Hepatocyte (in vitro differentiated cells): ENCODE measurements around the gene TEAD1. TPM values are rescaled to one million over a fixed set of nuclear protein-coding genes. Genes with fewer than 3 reads are reported as not detected.

ENCODE experiments used
- DNase-seq: peaks from one replicate; pipeline ENCODE4 v3.0.0-alpha.2; 2016; ENCODE audit warnings: low spot score
- H2AFZ ChIP-seq: fragments of 200-600 bp; sonication (generic); 2 replicates; pipeline ENCODE4 v1.6.0; 2016; ENCODE audit warnings: antibody characterized with exemption, mild to moderate bottlenecking
- H3K27ac ChIP-seq: fragments of 200-600 bp; sonication (generic); 2 replicates; pipeline ENCODE4 v1.5.1; 2016; ENCODE audit warnings: mild to moderate bottlenecking
- H3K27me3 ChIP-seq: fragments of 200-600 bp; sonication (generic); 2 replicates; pipeline ENCODE4 v1.6.1; 2016
- H3K36me3 ChIP-seq: fragments of 200-600 bp; sonication (generic); replicated peaks from 2 replicates; pipeline ENCODE4 v1.5.1; 2016; ENCODE audit warnings: low read depth; ENCODE audit not compliant: insufficient read depth
- H3K4me1 ChIP-seq: fragments of 200-600 bp; sonication (generic); 2 replicates; pipeline ENCODE4 v1.5.1; 2016; ENCODE audit warnings: mild to moderate bottlenecking, moderate library complexity; ENCODE audit not compliant: insufficient read depth
- H3K4me2 ChIP-seq: fragments of 200-600 bp; sonication (generic); 2 replicates; pipeline ENCODE4 v1.6.0; 2016
- H3K4me3 ChIP-seq: fragments of 200-600 bp; sonication (generic); 2 replicates; pipeline ENCODE4 v1.5.1; 2016; ENCODE audit warnings: mild to moderate bottlenecking
- H3K79me2 ChIP-seq: fragments of 200-600 bp; sonication (generic); 2 replicates; pipeline ENCODE4 v1.6.0; 2017; ENCODE audit warnings: mild to moderate bottlenecking
- H3K9me2 ChIP-seq: fragments of 200-600 bp; sonication (generic); replicated peaks from 2 replicates; pipeline ENCODE4 v1.6.0; 2017; ENCODE audit warnings: mild to moderate bottlenecking; ENCODE audit not compliant: insufficient read depth
- H3K9me3 ChIP-seq: fragments of 200-600 bp; sonication (generic); 2 replicates; pipeline ENCODE4 v1.5.1; 2016; ENCODE audit warnings: low read depth, mild to moderate bottlenecking
- H4K20me1 ChIP-seq: fragments of 200-600 bp; sonication (generic); 2 replicates; pipeline ENCODE4 v1.6.0; 2016; ENCODE audit warnings: mild to moderate bottlenecking; ENCODE audit not compliant: insufficient read depth, poor library complexity, severe bottlenecking
- EZH2 ChIP-seq: fragments of 200-600 bp; sonication (generic); IDR thresholded peaks from 2 replicates; pipeline ENCODE4 v1.6.1; 2016; ENCODE audit warnings: antibody characterized with exemption, mild to moderate bottlenecking, borderline replicate concordance
- EZH2phosphoT487 ChIP-seq: fragments of 200-600 bp; sonication (generic); IDR thresholded peaks from one replicate; pipeline ENCODE4 v1.6.1; 2018; ENCODE audit warnings: antibody characterized with exemption, mild to moderate bottlenecking, low read depth, moderate library complexity; ENCODE audit not compliant: unreplicated experiment, severe bottlenecking
- WGBS: methylation state at CpG from one replicate; pipeline ENCODE4 v1.1.6; 2016; ENCODE audit warnings: low lambda C conversion rate; ENCODE audit errors: missing lambda C conversion rate; 5-methylcytosine and 5-hydroxymethylcytosine counted together
- polyA plus RNA-seq: library from polyadenylated mRNA; unstranded; fragments of >200 nt; fragmentation: Nextera tagmentation; extraction: Ambion mirVana; gene quantifications from 2 replicates; pipeline ENCODE4 v1.2.1, GENCODE V29; 2016
- total RNA-seq: library from RNA; depleted of rRNA; stranded (reverse); fragments of >200 nt; gene quantifications from 2 replicates; pipeline ENCODE4 v1.2.3, GENCODE V29; 2014
- TF ChIP-seq, protein P1 (sequence below): fragments of 200-600 bp; sonication (generic); IDR thresholded peaks from 2 replicates; pipeline ENCODE4 v1.5.1; 2016; ENCODE audit warnings: antibody characterized with exemption, mild to moderate bottlenecking; ENCODE audit not compliant: poor library complexity

TEAD1 gene
- total and polyA plus RNA-seq, 2 experiments from 2014 or later = 37.2 to 82.2 TPM

DNA sequence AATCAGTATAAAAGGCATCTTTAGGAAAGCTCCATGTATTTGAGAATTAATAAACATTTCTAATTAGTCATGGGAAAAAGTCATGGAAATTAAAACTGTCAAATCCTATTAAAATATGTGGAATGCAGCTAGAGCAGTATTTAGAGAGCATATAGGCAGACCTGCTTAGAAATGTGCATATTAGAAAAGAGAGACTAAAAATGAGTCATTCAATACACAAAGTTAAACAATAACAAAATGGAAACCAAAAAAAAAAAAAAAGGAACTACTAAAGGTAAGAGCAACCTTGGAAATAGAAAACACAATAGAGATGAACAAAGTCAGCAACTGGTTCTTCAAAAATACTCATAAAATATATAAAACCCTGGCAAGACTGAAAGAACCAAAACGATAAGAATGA is 275.2 kb downstream of the TEAD1 start:
- WGBS = 53% methylated on average over 1 of the region's 1 CpG
- no peaks in the 10 kb centered on the region for H3K27me3 ChIP-seq

DNA sequence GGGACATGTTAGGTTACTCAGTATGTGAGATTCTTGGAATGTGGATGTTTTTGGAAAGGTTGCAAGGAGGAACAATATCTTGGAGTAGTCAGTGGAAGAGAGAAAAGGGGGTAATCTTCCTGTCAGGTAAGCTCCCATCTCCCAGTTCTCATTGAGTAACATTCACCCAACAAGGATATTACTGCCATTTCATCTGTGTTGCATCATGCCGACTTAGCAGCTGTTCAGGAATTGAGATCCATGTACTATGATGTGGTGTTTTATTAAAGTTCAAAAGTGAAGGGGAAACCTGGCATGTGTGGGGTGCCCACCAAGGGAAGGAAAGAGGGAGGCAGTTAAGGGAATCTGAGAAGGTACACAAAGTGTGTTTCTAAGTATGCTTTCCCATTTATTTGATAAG is 276.4 kb downstream of the TEAD1 start:
- Histone ChIP-seq H3K9me3 (peaks cover 11% of the 10 kb centered on the region), H4K20me1 (no peaks in the 10 kb centered on the region), H3K79me2 (no peaks in the 10 kb centered on the region), H3K27me3 (no peaks in the 10 kb centered on the region), H3K4me1 (no peaks in the 10 kb centered on the region), H2AFZ (no peak overlapping the region), H3K9me2 (no peaks in the 10 kb centered on the region), H3K36me3 (no peaks in the 10 kb centered on the region), H3K4me3 (no peak overlapping the region), H3K4me2 (no peak overlapping the region), H3K27ac (no peak overlapping the region)
- TF ChIP-seq EZH2phosphoT487 (no peak), EZH2 (no peak)
- TF ChIP-seq, protein P1, sequence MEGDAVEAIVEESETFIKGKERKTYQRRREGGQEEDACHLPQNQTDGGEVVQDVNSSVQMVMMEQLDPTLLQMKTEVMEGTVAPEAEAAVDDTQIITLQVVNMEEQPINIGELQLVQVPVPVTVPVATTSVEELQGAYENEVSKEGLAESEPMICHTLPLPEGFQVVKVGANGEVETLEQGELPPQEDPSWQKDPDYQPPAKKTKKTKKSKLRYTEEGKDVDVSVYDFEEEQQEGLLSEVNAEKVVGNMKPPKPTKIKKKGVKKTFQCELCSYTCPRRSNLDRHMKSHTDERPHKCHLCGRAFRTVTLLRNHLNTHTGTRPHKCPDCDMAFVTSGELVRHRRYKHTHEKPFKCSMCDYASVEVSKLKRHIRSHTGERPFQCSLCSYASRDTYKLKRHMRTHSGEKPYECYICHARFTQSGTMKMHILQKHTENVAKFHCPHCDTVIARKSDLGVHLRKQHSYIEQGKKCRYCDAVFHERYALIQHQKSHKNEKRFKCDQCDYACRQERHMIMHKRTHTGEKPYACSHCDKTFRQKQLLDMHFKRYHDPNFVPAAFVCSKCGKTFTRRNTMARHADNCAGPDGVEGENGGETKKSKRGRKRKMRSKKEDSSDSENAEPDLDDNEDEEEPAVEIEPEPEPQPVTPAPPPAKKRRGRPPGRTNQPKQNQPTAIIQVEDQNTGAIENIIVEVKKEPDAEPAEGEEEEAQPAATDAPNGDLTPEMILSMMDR = no peak
- 97% methylated on average over 1 of the region's 1 CpG for WGBS
- no peak for DNase-seq

More for the DNA sequence above, 275.2 kb downstream of the TEAD1 start:
- H3K9me3 ChIP-seq = peaks cover 11% of the 10 kb centered on the region
- H3K4me3 ChIP-seq = no peak overlapping the region
- H3K36me3 ChIP-seq = no peaks in the 10 kb centered on the region
- DNase-seq = no peak
- no peak for TF ChIP-seq EZH2
- TF ChIP-seq, protein P1 = no peak
- no peak for TF ChIP-seq EZH2phosphoT487
- H4K20me1 ChIP-seq = no peaks in the 10 kb centered on the region
- no peak overlapping the region for H2AFZ ChIP-seq
- H3K27ac ChIP-seq = no peak overlapping the region
- no peak overlapping the region for H3K4me2 ChIP-seq
- H3K79me2 ChIP-seq = no peaks in the 10 kb centered on the region
- no peaks in the 10 kb centered on the region for H3K4me1 ChIP-seq
- no peaks in the 10 kb centered on the region for H3K9me2 ChIP-seq

DNA sequence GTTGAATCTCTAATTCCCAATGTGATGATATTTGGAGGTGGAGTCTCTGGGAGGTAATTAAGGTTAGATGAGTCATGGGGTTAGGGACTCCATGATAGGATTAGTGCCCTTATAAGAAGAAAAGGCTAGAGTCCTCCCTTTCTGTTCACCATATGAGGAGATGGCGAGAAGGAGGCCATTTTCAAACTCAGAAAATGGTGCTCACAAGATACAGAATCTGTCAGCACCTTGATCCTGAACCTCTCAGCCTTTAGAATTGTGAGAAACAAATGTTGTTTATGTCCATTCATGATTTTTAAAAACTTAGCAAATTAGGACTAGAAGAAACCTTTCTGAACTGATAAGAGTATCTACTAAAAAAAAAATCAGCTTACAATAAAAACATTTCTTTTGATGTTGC is 277.2 kb downstream of the TEAD1 start:
- no peaks in the 10 kb centered on the region for H3K79me2 ChIP-seq
- H3K4me1 ChIP-seq = no peaks in the 10 kb centered on the region
- H4K20me1 ChIP-seq = no peaks in the 10 kb centered on the region
- no peak for TF ChIP-seq EZH2
- TF ChIP-seq, protein P1 = no peak
- TF ChIP-seq EZH2phosphoT487 = no peak
- H2AFZ ChIP-seq = no peak overlapping the region
- H3K9me3 ChIP-seq = peaks cover 11% of the 10 kb centered on the region
- no peak overlapping the region for H3K4me3 ChIP-seq
- H3K27me3 ChIP-seq = no peaks in the 10 kb centered on the region
- no peaks in the 10 kb centered on the region for H3K36me3 ChIP-seq
- WGBS = 92% methylated on average over 1 of the region's 1 CpG
- H3K27ac ChIP-seq = no peak overlapping the region
- no peaks in the 10 kb centered on the region for H3K9me2 ChIP-seq
- no peak overlapping the region for H3K4me2 ChIP-seq
- no peak for DNase-seq

DNA sequence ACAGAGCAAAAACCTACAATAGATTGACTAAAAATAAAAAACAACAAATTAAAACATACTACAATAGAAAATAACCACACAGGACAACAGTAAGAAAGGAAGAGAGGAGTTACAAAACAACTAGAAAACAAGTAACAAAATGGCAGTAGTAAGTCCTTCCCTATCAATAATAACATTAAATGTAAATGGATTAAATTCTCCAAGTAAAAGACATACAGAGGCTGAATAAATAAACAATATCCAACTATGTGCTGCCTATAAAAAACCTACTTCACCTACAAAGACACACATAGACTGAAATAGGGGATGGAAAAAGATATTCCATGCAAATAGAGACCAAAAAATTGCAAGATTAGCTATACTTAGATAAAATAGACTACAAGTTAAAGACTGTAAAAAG is 277.9 kb downstream of the TEAD1 start:
- Histone ChIP-seq H3K4me1 (no peaks in the 10 kb centered on the region), H3K9me3 (peaks cover 11% of the 10 kb centered on the region), H4K20me1 (no peaks in the 10 kb centered on the region), H3K4me3 (no peak overlapping the region), H2AFZ (no peak overlapping the region), H3K9me2 (no peaks in the 10 kb centered on the region), H3K27ac (no peak overlapping the region), H3K4me2 (no peak overlapping the region), H3K79me2 (no peaks in the 10 kb centered on the region), H3K36me3 (no peaks in the 10 kb centered on the region), H3K27me3 (no peaks in the 10 kb centered on the region)
- TF ChIP-seq EZH2 = no peak
- TF ChIP-seq, protein P1 = no peak
- DNase-seq = no peak
